Epithelial cell of prostate (primary cell): ENCODE data around the gene KLK12.

Experiments
- DNase-seq: peaks from one replicate; pipeline ENCODE4 v3.0.0-alpha.2; 2011; ENCODE audit warnings: low read depth, low spot score
- H3K27ac ChIP-seq: fragments of 450-650 bp; 2 replicates; pipeline ENCODE4 v1.5.1; 2017; ENCODE audit warnings: mild to moderate bottlenecking

Gene KLK12

GRCh38 chr19:51034704-51035103, at the start of gene KLK12:
KLK12 (minus strand) TSS chr19:51035002; CDS start chr19:51034621, 381 bp downstream.
- DNase-seq, result no peak
- peak within 1 kb of the TSS; percentile 41 for H3K27ac ChIP-seq

GRCh38 chr19:51084505-51084904, 49.7 kb upstream of the KLK12 start:
- DNase-seq, result no peak

GRCh38 chr19:51083783-51084182, 49.0 kb upstream of the KLK12 start:
- no peak overlapping the region for H3K27ac ChIP-seq
- no peak for DNase-seq

More at GRCh38 chr19:51084505-51084904, 49.7 kb upstream of the KLK12 start:
- H3K27ac ChIP-seq, result no peak overlapping the region

- H3K27ac ChIP-seq, result no peak overlapping the region
- no peak for DNase-seq
Measured at GRCh38 chr19:51083181-51083580, 48.4 kb upstream of the KLK12 start.

GRCh38 chr19:51082611-51083010, 47.8 kb upstream of the KLK12 start, which contains the start of gene KLK14:
KLK14 (minus strand) TSS chr19:51082887; CDS start chr19:51082614, 273 bp downstream.
- H3K27ac ChIP-seq, result no peak within 1 kb of the TSS
- no peak for DNase-seq

GRCh38 chr19:51081476-51081875, 46.7 kb upstream of the KLK12 start:
- no peak for DNase-seq

GRCh38 chr19:51079481-51080110, 44.8 kb upstream of the KLK12 start:
- no peak for DNase-seq
- H3K27ac ChIP-seq, result no peak overlapping the region

More at GRCh38 chr19:51081476-51081875, 46.7 kb upstream of the KLK12 start:
- no peak overlapping the region for H3K27ac ChIP-seq

GRCh38 chr19:51078731-51079130, 43.9 kb upstream of the KLK12 start:
- no peak for DNase-seq
- H3K27ac ChIP-seq, result no peak overlapping the region

- no peak overlapping the region for H3K27ac ChIP-seq
- DNase-seq, result no peak
Measured at GRCh38 chr19:51078104-51078503, 43.3 kb upstream of the KLK12 start.

GRCh38 chr19:51076631-51077213, 41.9 kb upstream of the KLK12 start:
- no peak for DNase-seq
- no peak overlapping the region for H3K27ac ChIP-seq

GRCh38 chr19:51075998-51076397, 41.2 kb upstream of the KLK12 start:
- no peak overlapping the region for H3K27ac ChIP-seq
- peak; percentile 39 for DNase-seq

- DNase-seq, result peak; percentile 54
- H3K27ac ChIP-seq, result peak overlapping the region; percentile 56
Measured at GRCh38 chr19:51071095-51071405, 36.2 kb upstream of the KLK12 start.

- no peak for DNase-seq
- peak overlapping the region; percentile 56 for H3K27ac ChIP-seq
Measured at GRCh38 chr19:51070334-51071094, 35.7 kb upstream of the KLK12 start.

- DNase-seq, result no peak
- H3K27ac ChIP-seq, result no peak overlapping the region
Measured at GRCh38 chr19:51066393-51067186, 31.8 kb upstream of the KLK12 start.

- DNase-seq, result no peak
Measured at GRCh38 chr19:51065221-51065960, 30.6 kb upstream of the KLK12 start.

GRCh38 chr19:51064534-51065220, 29.9 kb upstream of the KLK12 start, which contains the start of gene KLK13:
KLK13 (minus strand) TSS chr19:51065092; CDS start chr19:51065067, 25 bp downstream.
- H3K27ac ChIP-seq, result peak within 1 kb of the TSS; percentile 8
- no peak for DNase-seq

More at GRCh38 chr19:51065221-51065960, 30.6 kb upstream of the KLK12 start:
- H3K27ac ChIP-seq, result peak overlapping the region; percentile 8

- no peak for DNase-seq
- H3K27ac ChIP-seq, result no peak overlapping the region
Measured at GRCh38 chr19:51063664-51064063, 28.9 kb upstream of the KLK12 start.

- no peak for DNase-seq
- no peak overlapping the region for H3K27ac ChIP-seq
Measured at GRCh38 chr19:51060973-51061372, 26.2 kb upstream of the KLK12 start.

GRCh38 chr19:51060336-51060735, 25.5 kb upstream of the KLK12 start:
- no peak overlapping the region for H3K27ac ChIP-seq
- DNase-seq, result no peak
